Measurements from ENCODE around the gene LRRC36. TPM values are rescaled to one million over a fixed set of nuclear protein-coding genes. Genes with fewer than 3 reads are reported as not detected.

Gene LRRC36
- total and polyA plus RNA-seq, 2 of the 13 experiments (the other 11 are each of a cell fraction or from before 2014, with no cell fraction given) = 0.12 to 0.15 TPM

DNA sequence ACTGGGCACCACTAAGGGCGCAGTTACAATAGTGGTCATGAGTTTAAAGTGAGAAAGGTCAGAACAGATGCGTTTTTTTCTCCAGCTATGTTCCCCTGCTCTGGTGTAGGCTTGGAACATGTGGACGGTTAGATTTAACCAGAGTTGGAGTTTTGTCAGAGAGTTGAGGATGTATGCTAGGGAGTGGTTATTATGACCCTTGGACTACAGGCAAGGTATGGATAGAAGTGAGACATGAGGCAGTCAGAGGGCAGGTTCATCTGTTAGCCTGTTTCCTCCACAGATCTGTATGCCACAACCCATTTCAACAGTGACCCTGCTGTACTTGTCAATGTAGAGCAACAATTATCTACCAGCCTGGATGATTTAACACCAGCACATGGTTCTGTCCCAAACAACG is 44.0 kb downstream of the LRRC36 start:
- intact Hi-C loops (cut with micrococcal nuclease; ENCODE audit: unreplicated experiment) (no loop called here), in situ Hi-C loops (cut with HindIII; ENCODE audit: extremely low pct_ligation_motif_present, low pct_unique_long_range_greater_than_20kb) (no loop called here)
- 64% methylated on average over 4 of the region's 4 CpGs for WGBS (ENCODE audit: low lambda C conversion rate)
- H3K27ac ChIP-seq (ENCODE audit: extremely low read length, insufficient read depth, low read length) = no peak overlapping the region
- POLR2A ChIA-PET = no interaction called here
- CTCF ChIA-PET (ENCODE audit: low intra/inter-chr PET ratio, low total read pairs) = no interaction called here
- no peaks in the 10 kb centered on the region for H3K79me2 ChIP-seq (ENCODE audit: insufficient read depth, low read length)
- peak overlapping the region; percentile 33 for H2AFZ ChIP-seq (ENCODE audit: low read length)
- no peaks in the 10 kb centered on the region for H4K20me1 ChIP-seq (ENCODE audit: insufficient read depth, low read length)
- no peak overlapping the region for H3K4me3 ChIP-seq (replicated peaks in 1 of 3; ENCODE audit: insufficient read depth in 1 of 3, low read depth in 2 of 3, low read length in 3 of 3)
- H3K9ac ChIP-seq (ENCODE audit: insufficient read depth, low read depth, low read length) = no peak overlapping the region
- no peaks in the 10 kb centered on the region for H3K9me3 ChIP-seq (ENCODE audit: low read length)
- peak; percentile 56 for ATAC-seq
- no peak for DNase-seq (ENCODE audit: low spot score)
- H3K27me3 ChIP-seq (ENCODE audit: control insufficient read depth in 1 of 2, insufficient read depth in 2 of 2, low read length in 2 of 2) = peaks cover 0 to 1% of the 10 kb centered on the region in 2 experiments; a peak in 1 of 5 replicates
- no peak overlapping the region for H3K4me2 ChIP-seq (ENCODE audit: low read depth, low read length)
- no peak for FAIRE-seq
- H3K4me1 ChIP-seq (ENCODE audit: insufficient read depth, low read length) = peaks cover 49% of the 10 kb centered on the region
- BruUV-seq (replicated peaks) = no TSS peak
- H3K36me3 ChIP-seq (replicated peaks in 1 of 2; ENCODE audit: control insufficient read depth in 1 of 2, insufficient read depth in 2 of 2, low read length in 2 of 2) = no peaks in the 10 kb centered on the region
- TF ChIP-seq, protein P1, sequence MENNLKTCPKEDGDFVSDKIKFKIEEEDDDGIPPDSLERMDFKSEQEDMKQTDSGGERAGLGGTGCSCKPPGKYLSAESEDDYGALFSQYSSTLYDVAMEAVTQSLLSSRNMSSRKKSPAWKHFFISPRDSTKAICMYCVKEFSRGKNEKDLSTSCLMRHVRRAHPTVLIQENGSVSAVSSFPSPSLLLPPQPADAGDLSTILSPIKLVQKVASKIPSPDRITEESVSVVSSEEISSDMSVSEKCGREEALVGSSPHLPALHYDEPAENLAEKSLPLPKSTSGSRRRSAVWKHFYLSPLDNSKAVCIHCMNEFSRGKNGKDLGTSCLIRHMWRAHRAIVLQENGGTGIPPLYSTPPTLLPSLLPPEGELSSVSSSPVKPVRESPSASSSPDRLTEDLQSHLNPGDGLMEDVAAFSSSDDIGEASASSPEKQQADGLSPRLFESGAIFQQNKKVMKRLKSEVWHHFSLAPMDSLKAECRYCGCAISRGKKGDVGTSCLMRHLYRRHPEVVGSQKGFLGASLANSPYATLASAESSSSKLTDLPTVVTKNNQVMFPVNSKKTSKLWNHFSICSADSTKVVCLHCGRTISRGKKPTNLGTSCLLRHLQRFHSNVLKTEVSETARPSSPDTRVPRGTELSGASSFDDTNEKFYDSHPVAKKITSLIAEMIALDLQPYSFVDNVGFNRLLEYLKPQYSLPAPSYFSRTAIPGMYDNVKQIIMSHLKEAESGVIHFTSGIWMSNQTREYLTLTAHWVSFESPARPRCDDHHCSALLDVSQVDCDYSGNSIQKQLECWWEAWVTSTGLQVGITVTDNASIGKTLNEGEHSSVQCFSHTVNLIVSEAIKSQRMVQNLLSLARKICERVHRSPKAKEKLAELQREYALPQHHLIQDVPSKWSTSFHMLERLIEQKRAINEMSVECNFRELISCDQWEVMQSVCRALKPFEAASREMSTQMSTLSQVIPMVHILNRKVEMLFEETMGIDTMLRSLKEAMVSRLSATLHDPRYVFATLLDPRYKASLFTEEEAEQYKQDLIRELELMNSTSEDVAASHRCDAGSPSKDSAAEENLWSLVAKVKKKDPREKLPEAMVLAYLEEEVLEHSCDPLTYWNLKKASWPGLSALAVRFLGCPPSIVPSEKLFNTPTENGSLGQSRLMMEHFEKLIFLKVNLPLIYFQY (CRISPR knock-in tag; IDR thresholded peaks at IDR 0.05; ENCODE audit: borderline replicate concordance) = no peak
- TF ChIP-seq ZFP36L1 (CRISPR knock-in tag; IDR thresholded peaks at IDR 0.05) = no peak
- no peak for TF ChIP-seq IKZF4 (CRISPR knock-in tag; IDR thresholded peaks at IDR 0.05; ENCODE audit: borderline replicate concordance, low read depth, not compliant biosample characterization)
- TF ChIP-seq, protein P2, sequence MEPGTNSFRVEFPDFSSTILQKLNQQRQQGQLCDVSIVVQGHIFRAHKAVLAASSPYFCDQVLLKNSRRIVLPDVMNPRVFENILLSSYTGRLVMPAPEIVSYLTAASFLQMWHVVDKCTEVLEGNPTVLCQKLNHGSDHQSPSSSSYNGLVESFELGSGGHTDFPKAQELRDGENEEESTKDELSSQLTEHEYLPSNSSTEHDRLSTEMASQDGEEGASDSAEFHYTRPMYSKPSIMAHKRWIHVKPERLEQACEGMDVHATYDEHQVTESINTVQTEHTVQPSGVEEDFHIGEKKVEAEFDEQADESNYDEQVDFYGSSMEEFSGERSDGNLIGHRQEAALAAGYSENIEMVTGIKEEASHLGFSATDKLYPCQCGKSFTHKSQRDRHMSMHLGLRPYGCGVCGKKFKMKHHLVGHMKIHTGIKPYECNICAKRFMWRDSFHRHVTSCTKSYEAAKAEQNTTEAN (CRISPR knock-in tag; conservative IDR thresholded peaks at IDR 0.05) = no peak
- TF ChIP-seq HNF4A (CRISPR knock-in tag; IDR thresholded peaks at IDR 0.05) = 0 out of 2 replicates have a peak, but pooled peaks have one; percentile 17
- no peak for TF ChIP-seq ZNF225 (CRISPR knock-in tag; IDR thresholded peaks at IDR 0.05)
- no peak for TF ChIP-seq NBN (conservative IDR thresholded peaks at IDR 0.05)
- TF ChIP-seq, protein P3, sequence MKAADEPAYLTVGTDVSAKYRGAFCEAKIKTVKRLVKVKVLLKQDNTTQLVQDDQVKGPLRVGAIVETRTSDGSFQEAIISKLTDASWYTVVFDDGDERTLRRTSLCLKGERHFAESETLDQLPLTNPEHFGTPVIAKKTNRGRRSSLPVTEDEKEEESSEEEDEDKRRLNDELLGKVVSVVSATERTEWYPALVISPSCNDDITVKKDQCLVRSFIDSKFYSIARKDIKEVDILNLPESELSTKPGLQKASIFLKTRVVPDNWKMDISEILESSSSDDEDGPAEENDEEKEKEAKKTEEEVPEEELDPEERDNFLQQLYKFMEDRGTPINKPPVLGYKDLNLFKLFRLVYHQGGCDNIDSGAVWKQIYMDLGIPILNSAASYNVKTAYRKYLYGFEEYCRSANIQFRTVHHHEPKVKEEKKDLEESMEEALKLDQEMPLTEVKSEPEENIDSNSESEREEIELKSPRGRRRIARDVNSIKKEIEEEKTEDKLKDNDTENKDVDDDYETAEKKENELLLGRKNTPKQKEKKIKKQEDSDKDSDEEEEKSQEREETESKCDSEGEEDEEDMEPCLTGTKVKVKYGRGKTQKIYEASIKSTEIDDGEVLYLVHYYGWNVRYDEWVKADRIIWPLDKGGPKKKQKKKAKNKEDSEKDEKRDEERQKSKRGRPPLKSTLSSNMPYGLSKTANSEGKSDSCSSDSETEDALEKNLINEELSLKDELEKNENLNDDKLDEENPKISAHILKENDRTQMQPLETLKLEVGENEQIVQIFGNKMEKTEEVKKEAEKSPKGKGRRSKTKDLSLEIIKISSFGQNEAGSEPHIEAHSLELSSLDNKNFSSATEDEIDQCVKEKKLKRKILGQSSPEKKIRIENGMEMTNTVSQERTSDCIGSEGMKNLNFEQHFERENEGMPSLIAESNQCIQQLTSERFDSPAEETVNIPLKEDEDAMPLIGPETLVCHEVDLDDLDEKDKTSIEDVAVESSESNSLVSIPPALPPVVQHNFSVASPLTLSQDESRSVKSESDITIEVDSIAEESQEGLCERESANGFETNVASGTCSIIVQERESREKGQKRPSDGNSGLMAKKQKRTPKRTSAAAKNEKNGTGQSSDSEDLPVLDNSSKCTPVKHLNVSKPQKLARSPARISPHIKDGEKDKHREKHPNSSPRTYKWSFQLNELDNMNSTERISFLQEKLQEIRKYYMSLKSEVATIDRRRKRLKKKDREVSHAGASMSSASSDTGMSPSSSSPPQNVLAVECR (CRISPR knock-in tag; IDR thresholded peaks at IDR 0.05; ENCODE audit: borderline replicate concordance) = no peak
- TF ChIP-seq, protein P4, sequence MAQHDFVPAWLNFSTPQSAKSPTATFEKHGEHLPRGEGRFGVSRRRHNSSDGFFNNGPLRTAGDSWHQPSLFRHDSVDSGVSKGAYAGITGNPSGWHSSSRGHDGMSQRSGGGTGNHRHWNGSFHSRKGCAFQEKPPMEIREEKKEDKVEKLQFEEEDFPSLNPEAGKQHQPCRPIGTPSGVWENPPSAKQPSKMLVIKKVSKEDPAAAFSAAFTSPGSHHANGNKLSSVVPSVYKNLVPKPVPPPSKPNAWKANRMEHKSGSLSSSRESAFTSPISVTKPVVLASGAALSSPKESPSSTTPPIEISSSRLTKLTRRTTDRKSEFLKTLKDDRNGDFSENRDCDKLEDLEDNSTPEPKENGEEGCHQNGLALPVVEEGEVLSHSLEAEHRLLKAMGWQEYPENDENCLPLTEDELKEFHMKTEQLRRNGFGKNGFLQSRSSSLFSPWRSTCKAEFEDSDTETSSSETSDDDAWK (CRISPR knock-in tag; IDR thresholded peaks at IDR 0.05) = no peak
- no peak for TF ChIP-seq GATAD2A (CRISPR knock-in tag; IDR thresholded peaks at IDR 0.05)
- peak; percentile 71; the same call in 1 of the 2 replicates for TF ChIP-seq ZSCAN22 (CRISPR knock-in tag; IDR thresholded peaks at IDR 0.05)
- TF ChIP-seq PHB2 (IDR thresholded peaks at IDR 0.05; ENCODE audit: partially characterized antibody) = no peak
